ENCODE measurements around the gene RAB8B. TPM values are rescaled to one million over a fixed set of nuclear protein-coding genes. Genes with fewer than 3 reads are reported as not detected.

The RAB8B gene
- total RNA-seq, 1 experiment from 2014 or later = 33.8 TPM

GRCh38 chr15:63241316-63241715 lies 51.9 kb downstream of the RAB8B start:
- H2BK12ac ChIP-seq (ENCODE audit: insufficient read length, low read depth, low read length) = no peak overlapping the region
- no peaks in the 10 kb centered on the region for H4K20me1 ChIP-seq (ENCODE audit: control insufficient read depth, insufficient read depth, insufficient read length)
- Mint-ChIP-seq H3K27me3 (ENCODE audit: low read depth) (no peaks in the 10 kb centered on the region), H3K4me1 (peaks cover 0 to 5% of the 10 kb centered on the region in 2 experiments; a peak in 1 of 4 replicates), H3K36me3 (ENCODE audit: insufficient read depth in 1 of 3, low read depth in 3 of 3) (peaks cover 16 to 36% (median 26%) of the 10 kb centered on the region in 3 experiments), H3K27ac (no peak overlapping the region), H3K9me3 (peaks cover 18 to 27% of the 10 kb centered on the region in 2 experiments; a peak in 4 of 5 replicates), H3K4me3 (no peak overlapping the region)
- H2BK5ac ChIP-seq (ENCODE audit: insufficient read length, low read length) = no peak overlapping the region
- TF ChIP-seq CTCF (conservative IDR thresholded peaks at IDR 0.05) = no peak
- H3K18ac ChIP-seq (ENCODE audit: insufficient read length, low read depth, low read length) = no peak overlapping the region
- H3K27me3 ChIP-seq (ENCODE audit: insufficient read depth, low read length) = no peaks in the 10 kb centered on the region; the same call in 1 of the 2 replicates
- H2BK120ac ChIP-seq (ENCODE audit: low read depth, low read length, poor library complexity, severe bottlenecking) = no peak overlapping the region
- no peaks in the 10 kb centered on the region for H3K9me3 ChIP-seq (ENCODE audit: control insufficient read depth, low read depth, low read length)
- H2AFZ ChIP-seq (ENCODE audit: low read length) = no peak overlapping the region
- H4K91ac ChIP-seq (ENCODE audit: insufficient read length, low read depth, low read length) = no peak overlapping the region
- no peak overlapping the region for H3T11ph ChIP-seq (ENCODE audit: low read length)
- no peak overlapping the region for H3K56ac ChIP-seq (ENCODE audit: insufficient read length, low read depth, low read length)
- no peak overlapping the region for H2BK15ac ChIP-seq (ENCODE audit: low read depth, low read length)
- H3K79me2 ChIP-seq (ENCODE audit: insufficient read depth, low read length) = no peaks in the 10 kb centered on the region
- no peak overlapping the region for H3K27ac ChIP-seq (ENCODE audit: insufficient read length, low read depth, low read length)
- H3K9ac ChIP-seq (ENCODE audit: extremely low read depth, insufficient read length, low read length) = no peak overlapping the region
- no peaks in the 10 kb centered on the region for H3K79me1 ChIP-seq (ENCODE audit: insufficient read depth, low read depth, low read length, poor library complexity, severe bottlenecking)
- H4K5ac ChIP-seq (ENCODE audit: insufficient read length, low read depth, low read length) = no peak overlapping the region
- H2AK5ac ChIP-seq (ENCODE audit: insufficient read length, low read length) = no peak overlapping the region
- WGBS (ENCODE audit: extremely low coverage, insufficient read length, low lambda C conversion rate) = no CpG with 5 or more reads among the region's 1 CpG
- no peaks in the 10 kb centered on the region for H3K4me1 ChIP-seq (ENCODE audit: insufficient read depth, low read length)
- H3K14ac ChIP-seq (ENCODE audit: insufficient read depth, low read length) = no peak overlapping the region
- no peak overlapping the region for H3K4me2 ChIP-seq (ENCODE audit: insufficient read depth, insufficient read length, low read length)
- no peak overlapping the region for H3K23ac ChIP-seq (ENCODE audit: insufficient read length, low read depth, low read length)
- no peak for DNase-seq
- no peak overlapping the region for H3K4ac ChIP-seq (ENCODE audit: low read depth, low read length)
- H4K8ac ChIP-seq (replicated peaks; ENCODE audit: insufficient read length, low read depth, low read length) = no peak overlapping the region
- no peak overlapping the region for H2BK20ac ChIP-seq (ENCODE audit: low read depth, low read length, poor library complexity, severe bottlenecking)
- H3K23me2 ChIP-seq (ENCODE audit: insufficient read length, low read depth, low read length, poor library complexity, severe bottlenecking) = no peaks in the 10 kb centered on the region

Measured in H9 (cell line).